SK-N-SH (cell line): ENCODE results near the gene SLC2A11. TPM values are rescaled to one million over a fixed set of nuclear protein-coding genes. Genes with fewer than 3 reads are reported as not detected.

ENCODE experiments used
- polyA plus RNA-seq, 3 experiments: library from polyadenylated mRNA; depleted of rRNA; stranded (reverse); fragments of >200 nt; gene quantifications; 2 replicates each; pipeline ENCODE4 v1.2.3, GENCODE V29; 2012
- small RNA-seq, 7 experiments: library from RNA; depleted of rRNA; stranded (forward); fragments of <200 nt; gene quantifications; one replicate each; pipeline ENCODE3, GENCODE V24; 2012

The SLC2A11 gene
- polyA plus RNA-seq, 1 of the 3 experiments (the other 2 are of a cell fraction): 21.8 TPM

Small RNA genes lying within 50 kb of the gene (small RNA-seq; reads per million reads assigned to genes)
- 0 reads per million in 7 experiments for gene RN7SL268P

Other genes starting within 250 kb of the SLC2A11 start
- gene DRICH1, start 225.6 kb upstream of the SLC2A11 start, polyA plus RNA-seq (2012; rRNA removed): 0.21 and 0.41 TPM in 2 replicates
- gene RGL4, start 166.9 kb upstream of the SLC2A11 start, polyA plus RNA-seq (2012; rRNA removed): not detected in 2 replicates
- 0.77 and 0.80 TPM in 2 replicates for gene ZNF70, start 106.8 kb upstream of the SLC2A11 start, polyA plus RNA-seq (2012; rRNA removed)
- 0.54 TPM in 1 of 2 replicates, not detected in the other for gene VPREB3, start 103.5 kb upstream of the SLC2A11 start, polyA plus RNA-seq (2012; rRNA removed)
- gene C22orf15, start 94.9 kb upstream of the SLC2A11 start, polyA plus RNA-seq (2012; rRNA removed): 1.6 and 2.5 TPM in 2 replicates
- gene CHCHD10, start 89.9 kb upstream of the SLC2A11 start, polyA plus RNA-seq (2012; rRNA removed): 27.7 and 70.1 TPM in 2 replicates
- 50.8 and 64.4 TPM in 2 replicates for gene MMP11, start 85.0 kb upstream of the SLC2A11 start, polyA plus RNA-seq (2012; rRNA removed)
- gene SMARCB1, start 70.9 kb upstream of the SLC2A11 start, polyA plus RNA-seq (2012; rRNA removed): 182 and 215 TPM in 2 replicates
- gene DERL3, start 18.9 kb upstream of the SLC2A11 start, polyA plus RNA-seq (2012; rRNA removed): not detected in 2 replicates
- 496 and 565 TPM in 2 replicates for gene MIF, start 36.5 kb downstream of the SLC2A11 start, polyA plus RNA-seq (2012; rRNA removed)
- gene GSTT2B, start 103.3 kb downstream of the SLC2A11 start, polyA plus RNA-seq (2012; rRNA removed): 32.2 and 32.8 TPM in 2 replicates
- gene DDTL, start 109.0 kb downstream of the SLC2A11 start, polyA plus RNA-seq (2012; rRNA removed): 1.6 and 2.0 TPM in 2 replicates
- gene DDT, start 116.6 kb downstream of the SLC2A11 start, polyA plus RNA-seq (2012; rRNA removed): 181 and 198 TPM in 2 replicates
- gene GSTT2, start 122.3 kb downstream of the SLC2A11 start, polyA plus RNA-seq (2012; rRNA removed): 3.7 and 6.3 TPM in 2 replicates
- not detected in 2 replicates for gene GSTT4, start 147.6 kb downstream of the SLC2A11 start, polyA plus RNA-seq (2012; rRNA removed)
- 6.1 and 7.3 TPM in 2 replicates for gene CABIN1, start 153.4 kb downstream of the SLC2A11 start, polyA plus RNA-seq (2012; rRNA removed)